ENCODE measurements around the gene ZNF608. TPM values are rescaled to one million over a fixed set of nuclear protein-coding genes. Genes with fewer than 3 reads are reported as not detected.

The ZNF608 gene
- polyA plus RNA-seq, 2 donors, result 4.1 to 5.9 TPM

GRCh38 chr5:124700333-124700732 lies 46.1 kb downstream of the ZNF608 start:
- H3K36me3 ChIP-seq (ENCODE audit: control insufficient read depth in 2 of 2, insufficient read depth in 2 of 2, low read length in 1 of 2), result no peaks in the 10 kb centered on the region
- no peaks in the 10 kb centered on the region for H3K27me3 ChIP-seq (ENCODE audit: control insufficient read depth in 1 of 2, insufficient read depth in 2 of 2, low read length in 2 of 2)
- no peaks in the 10 kb centered on the region for H3K4me1 ChIP-seq (ENCODE audit: control insufficient read depth in 2 of 2, insufficient read depth in 2 of 2, low read length in 1 of 2)
- WGBS, 2 donors, result 82 to 91% methylated on average over 3 of the region's 3 CpGs
- no peaks in the 10 kb centered on the region for H3K9me3 ChIP-seq (ENCODE audit: control insufficient read depth in 2 of 2, insufficient read depth in 1 of 2, low read depth in 1 of 2, low read length in 1 of 2)
- H3K27ac ChIP-seq (ENCODE audit: low read depth in 2 of 2, low read length in 1 of 2), result peak overlapping the region in 1 of 2 donors; percentile 15
- no peak overlapping the region for H3K4me3 ChIP-seq (ENCODE audit: low read depth in 1 of 2, low read length in 2 of 2)

GRCh38 chr5:124698770-124699169 lies 47.7 kb downstream of the ZNF608 start:
- Histone ChIP-seq H3K27me3 (ENCODE audit: control insufficient read depth in 1 of 2, insufficient read depth in 2 of 2, low read length in 2 of 2) (no peaks in the 10 kb centered on the region), H3K4me1 (ENCODE audit: control insufficient read depth in 2 of 2, insufficient read depth in 2 of 2, low read length in 1 of 2) (no peaks in the 10 kb centered on the region), H3K4me3 (ENCODE audit: low read depth in 1 of 2, low read length in 2 of 2) (no peak overlapping the region), H3K36me3 (ENCODE audit: control insufficient read depth in 2 of 2, insufficient read depth in 2 of 2, low read length in 1 of 2) (no peaks in the 10 kb centered on the region), H3K9me3 (ENCODE audit: control insufficient read depth in 2 of 2, insufficient read depth in 1 of 2, low read depth in 1 of 2, low read length in 1 of 2) (no peaks in the 10 kb centered on the region), H3K27ac (ENCODE audit: low read depth in 2 of 2, low read length in 1 of 2) (peak overlapping the region in 1 of 2 donors; percentile 61)
- 63 to 68% methylated on average over 1 of the region's 1 CpG for WGBS, 2 donors

- WGBS, 2 donors, result 57 to 61% methylated on average over 4 of the region's 4 CpGs
- Histone ChIP-seq H3K27ac (ENCODE audit: low read depth in 2 of 2, low read length in 1 of 2) (peak overlapping the region; percentile 7 to 48), H3K4me1 (ENCODE audit: control insufficient read depth in 2 of 2, insufficient read depth in 2 of 2, low read length in 1 of 2) (no peaks in the 10 kb centered on the region), H3K9me3 (ENCODE audit: control insufficient read depth in 2 of 2, insufficient read depth in 1 of 2, low read depth in 1 of 2, low read length in 1 of 2) (no peaks in the 10 kb centered on the region), H3K36me3 (ENCODE audit: control insufficient read depth in 2 of 2, insufficient read depth in 2 of 2, low read length in 1 of 2) (no peaks in the 10 kb centered on the region), H3K4me3 (ENCODE audit: low read depth in 1 of 2, low read length in 2 of 2) (no peak overlapping the region), H3K27me3 (ENCODE audit: control insufficient read depth in 1 of 2, insufficient read depth in 2 of 2, low read length in 2 of 2) (no peaks in the 10 kb centered on the region)
These were observed 48.4 kb downstream of the ZNF608 start for GRCh38 chr5:124697933-124698591.

GRCh38 chr5:124697501-124697900 lies 48.9 kb downstream of the ZNF608 start:
- Histone ChIP-seq H3K27ac (ENCODE audit: low read depth in 2 of 2, low read length in 1 of 2) (no peak overlapping the region), H3K4me1 (ENCODE audit: control insufficient read depth in 2 of 2, insufficient read depth in 2 of 2, low read length in 1 of 2) (no peaks in the 10 kb centered on the region), H3K9me3 (ENCODE audit: control insufficient read depth in 2 of 2, insufficient read depth in 1 of 2, low read depth in 1 of 2, low read length in 1 of 2) (no peaks in the 10 kb centered on the region), H3K27me3 (ENCODE audit: control insufficient read depth in 1 of 2, insufficient read depth in 2 of 2, low read length in 2 of 2) (no peaks in the 10 kb centered on the region), H3K4me3 (ENCODE audit: low read depth in 1 of 2, low read length in 2 of 2) (no peak overlapping the region), H3K36me3 (ENCODE audit: control insufficient read depth in 2 of 2, insufficient read depth in 2 of 2, low read length in 1 of 2) (no peaks in the 10 kb centered on the region)
- WGBS, 2 donors, result 76 to 78% methylated on average over 1 of the region's 1 CpG

GRCh38 chr5:124696898-124697297 lies 49.5 kb downstream of the ZNF608 start:
- peak overlapping the region in 1 of 2 donors; percentile 23 for H3K27ac ChIP-seq (ENCODE audit: low read depth in 2 of 2, low read length in 1 of 2)
- 76 to 90% methylated on average over 7 of the region's 7 CpGs for WGBS, 2 donors
- H3K4me1 ChIP-seq (ENCODE audit: control insufficient read depth in 2 of 2, insufficient read depth in 2 of 2, low read length in 1 of 2), result no peaks in the 10 kb centered on the region
- no peaks in the 10 kb centered on the region for H3K9me3 ChIP-seq (ENCODE audit: control insufficient read depth in 2 of 2, insufficient read depth in 1 of 2, low read depth in 1 of 2, low read length in 1 of 2)
- no peaks in the 10 kb centered on the region for H3K36me3 ChIP-seq (ENCODE audit: control insufficient read depth in 2 of 2, insufficient read depth in 2 of 2, low read length in 1 of 2)
- H3K27me3 ChIP-seq (ENCODE audit: control insufficient read depth in 1 of 2, insufficient read depth in 2 of 2, low read length in 2 of 2), result no peaks in the 10 kb centered on the region
- H3K4me3 ChIP-seq (ENCODE audit: low read depth in 1 of 2, low read length in 2 of 2), result no peak overlapping the region

Data from esophagus (tissue), 2 donors.